B cell (primary cell): ENCODE results near the gene ZNF575.

Experiments used
- CTCF ChIP-seq: fragments of 200-600 bp; IDR thresholded peaks from one replicate; pipeline ENCODE4 v1.8.0; 2022; ENCODE audit warnings: antibody characterized with exemption, mild to moderate bottlenecking
- EZH2 ChIP-seq: IDR thresholded peaks from 2 replicates; pipeline ENCODE4 v1.6.1; 2012; ENCODE audit warnings: borderline replicate concordance, low read depth, mild to moderate bottlenecking, moderate library complexity, low read length; ENCODE audit not compliant: insufficient read depth, poor library complexity, severe bottlenecking

GRCh38 chr19:43563816-43564457, 30.9 kb downstream of the ZNF575 start:
- TF ChIP-seq CTCF (no peak), EZH2 (no peak)
